Epithelial cell of esophagus (primary cell): Measurements from ENCODE around the gene POFUT2.
A peak's percentile ranks its signal among the peaks of the same experiment; 100 is the strongest.

Experiments
- DNase-seq: peaks from one replicate; pipeline ENCODE4 v3.0.0; 2010; ENCODE audit warnings: low read depth
- H3K4me3 ChIP-seq: 2 replicates; pipeline ENCODE4 v1.5.1; 2011; ENCODE audit warnings: mild to moderate bottlenecking, low read length, control low read depth
- CTCF ChIP-seq: IDR thresholded peaks from 2 replicates; pipeline ENCODE4 v1.5.1; 2011; ENCODE audit warnings: low read depth, mild to moderate bottlenecking, low read length, control low read depth, inconsistent platforms; ENCODE audit not compliant: insufficient read depth; ENCODE audit errors: missing control alignments

POFUT2 gene

GRCh38 chr21:45322231-45322959 is 34.7 kb upstream of the POFUT2 start:
- DNase-seq = no peak
- H3K4me3 ChIP-seq = no peak overlapping the region
- TF ChIP-seq CTCF = no peak

GRCh38 chr21:45320261-45321025 is 32.7 kb upstream of the POFUT2 start:
- TF ChIP-seq CTCF = no peak
- DNase-seq = no peak
- no peak overlapping the region for H3K4me3 ChIP-seq

- H3K4me3 ChIP-seq = no peak overlapping the region
- no peak for TF ChIP-seq CTCF
- no peak for DNase-seq
Measured at GRCh38 chr21:45319461-45320211, 31.9 kb upstream of the POFUT2 start.

GRCh38 chr21:45318556-45319404 is 31.1 kb upstream of the POFUT2 start:
- no peak for TF ChIP-seq CTCF
- H3K4me3 ChIP-seq = no peak overlapping the region
- no peak for DNase-seq

- no peak for TF ChIP-seq CTCF
- H3K4me3 ChIP-seq = no peak overlapping the region
- DNase-seq = no peak
Measured at GRCh38 chr21:45318146-45318555, 30.5 kb upstream of the POFUT2 start.

GRCh38 chr21:45317398-45318145 is 29.9 kb upstream of the POFUT2 start:
- TF ChIP-seq CTCF = no peak
- peak; percentile 15 for DNase-seq

More at GRCh38 chr21:45317398-45318145, 29.9 kb upstream of the POFUT2 start:
- no peak overlapping the region for H3K4me3 ChIP-seq
